HFFc6 (cell line): ENCODE measurements around the gene HSPA1B. TPM values are rescaled to one million over a fixed set of nuclear protein-coding genes. Genes with fewer than 3 reads are reported as not detected.

ENCODE experiments used
- DNase-seq: peaks from one replicate; pipeline ENCODE4 v3.0.0-alpha.2; 2018
- H3K27ac Mint-ChIP-seq: 2 replicates; pipeline ENCODE4 v1.8.0; 2020; ENCODE audit warnings: mild to moderate bottlenecking, mixed read lengths
- H3K27me3 Mint-ChIP-seq: 2 replicates; pipeline ENCODE4 v1.8.0; 2021; ENCODE audit warnings: mild to moderate bottlenecking, moderate library complexity, mixed read lengths; ENCODE audit not compliant: insufficient read depth
- H3K36me3 Mint-ChIP-seq: 2 replicates; pipeline ENCODE4 v1.8.0; 2021; ENCODE audit warnings: low read depth, mixed read lengths
- H3K4me1 Mint-ChIP-seq: 2 replicates; pipeline ENCODE4 v1.8.0; 2020; ENCODE audit warnings: low read depth, mixed read lengths
- H3K4me3 Mint-ChIP-seq: 2 replicates; pipeline ENCODE4 v1.8.0; 2020; ENCODE audit warnings: mild to moderate bottlenecking, moderate library complexity, mixed read lengths
- H3K9me3 Mint-ChIP-seq: 2 replicates; pipeline ENCODE4 v1.8.0; 2020; ENCODE audit warnings: mild to moderate bottlenecking, mixed read lengths
- CTCF ChIP-seq: fragments of 200-600 bp; sonication (generic); IDR thresholded peaks from 2 replicates; pipeline ENCODE4 v1.5.0; 2021; ENCODE audit warnings: antibody characterized with exemption, mild to moderate bottlenecking
- long read RNA-seq: library from polyadenylated mRNA; unstranded; transcript quantifications from one replicate; pipeline ENCODE4 v2.0.0, GENCODE V29; 2019
- total RNA-seq, 6 experiments: library from RNA; stranded (reverse); fragmentation: NEBNext Ultra II Directional; extraction: Animal tissue kit (Norgen Biotek cat#: 25700); gene quantifications; 2 replicates in 1 of 6; 3 replicates in 5 of 6; pipeline ENCODE4 v1.2.3, GENCODE V29; 2021

Gene HSPA1B
- total RNA-seq: 100 to 1,000 TPM in 2 of 6 experiments, 10 to 100 TPM in 4; 95.5 to 116 (median 98.9) TPM
- long read RNA-seq, transcript HSPA1B-201 (1 exons, 2,521 nt): major isoform, 10 of 10 reads
- long read RNA-seq, partial matches to known transcripts: 0 of 10 reads
- long read RNA-seq, other reads (novel, unspliced or antisense): 0 of 10 reads

- Mint-ChIP-seq H3K4me3 (peak within 1 kb of the TSS; percentile 91), H3K27me3 (peaks cover 6% of the 10 kb centered on the region), H3K27ac (peak within 1 kb of the TSS; percentile 99), H3K36me3 (peaks cover 16% of the 10 kb centered on the region), H3K9me3 (no peaks in the 10 kb centered on the region), H3K4me1 (peaks cover 42% of the 10 kb centered on the region)
- no peak for TF ChIP-seq CTCF
- peak; percentile 100 for DNase-seq
These were observed at the start of gene HSPA1B for GRCh38 chr6:31827286-31828079. Gene HSPA1B, plus strand, starts transcription at chr6:31827738. Its CDS starts 213 bp downstream, at chr6:31827951.

GRCh38 chr6:31778193-31778592 is 49.3 kb upstream of the HSPA1B start:
- no peak for DNase-seq
- Mint-ChIP-seq H3K4me1 (peaks cover 17% of the 10 kb centered on the region), H3K9me3 (no peaks in the 10 kb centered on the region), H3K27me3 (no peaks in the 10 kb centered on the region; the same call in 1 of the 2 replicates), H3K36me3 (0 out of 2 replicates have a peak, but pooled peaks cover 4% of the 10 kb centered on the region), H3K27ac (peak overlapping the region; percentile 29; the same call in 1 of the 2 replicates), H3K4me3 (no peak overlapping the region)
- TF ChIP-seq CTCF: no peak

- peaks cover 17% of the 10 kb centered on the region for H3K4me1 Mint-ChIP-seq
- H3K27me3 Mint-ChIP-seq: no peaks in the 10 kb centered on the region; the same call in 1 of the 2 replicates
- no peak for TF ChIP-seq CTCF
- no peak overlapping the region for H3K27ac Mint-ChIP-seq
- no peak overlapping the region for H3K4me3 Mint-ChIP-seq
- DNase-seq: no peak
- H3K36me3 Mint-ChIP-seq: 0 out of 2 replicates have a peak, but pooled peaks cover 4% of the 10 kb centered on the region
- H3K9me3 Mint-ChIP-seq: no peaks in the 10 kb centered on the region
These were observed 48.3 kb upstream of the HSPA1B start for GRCh38 chr6:31778999-31779885.

- TF ChIP-seq CTCF: no peak
- Mint-ChIP-seq H3K4me1 (peaks cover 17% of the 10 kb centered on the region), H3K4me3 (no peak overlapping the region), H3K27ac (no peak overlapping the region), H3K36me3 (peaks cover 9% of the 10 kb centered on the region; the same call in 1 of the 2 replicates), H3K9me3 (no peaks in the 10 kb centered on the region), H3K27me3 (no peaks in the 10 kb centered on the region; the same call in 1 of the 2 replicates)
- DNase-seq: no peak
These were observed 47.6 kb upstream of the HSPA1B start for GRCh38 chr6:31779908-31780307.

GRCh38 chr6:31780507-31781243 is 46.9 kb upstream of the HSPA1B start:
- Mint-ChIP-seq H3K36me3 (peaks cover 9% of the 10 kb centered on the region; the same call in 1 of the 2 replicates), H3K4me3 (no peak overlapping the region), H3K27me3 (no peaks in the 10 kb centered on the region; the same call in 1 of the 2 replicates), H3K4me1 (peaks cover 17% of the 10 kb centered on the region), H3K9me3 (no peaks in the 10 kb centered on the region), H3K27ac (no peak overlapping the region)
- DNase-seq: no peak
- no peak for TF ChIP-seq CTCF
